Stimulated activated CD8-positive, alpha-beta memory T cell treated with anti-CD3 and anti-CD28 coated beads, Interleukin-15, amount 100 ng/mL, for 24 hours (primary cell): ENCODE data around the gene GSTP1.
"Not testable (repeated sequence)": the region's sequence is repeated elsewhere in the genome, so short reads cannot be mapped to it uniquely, and the experiment has no call there.

ENCODE experiments used
- DNase-seq: peaks from one replicate; pipeline ENCODE4 v3.0.0-alpha.2; 2020; ENCODE audit warnings: low read depth

The GSTP1 gene

GRCh38 chr11:67597458-67597857, 13.8 kb downstream of the GSTP1 start:
- not testable (repeated sequence) for DNase-seq

GRCh38 chr11:67597963-67598362, 14.4 kb downstream of the GSTP1 start:
- not testable (repeated sequence) for DNase-seq

GRCh38 chr11:67599149-67599548, 15.5 kb downstream of the GSTP1 start:
- no peak for DNase-seq

- no peak for DNase-seq
Measured at GRCh38 chr11:67600324-67601029, 16.9 kb downstream of the GSTP1 start.

- no peak for DNase-seq
Measured at GRCh38 chr11:67601098-67601497, 17.5 kb downstream of the GSTP1 start.

GRCh38 chr11:67604119-67604518, 20.5 kb downstream of the GSTP1 start:
- DNase-seq = not testable (repeated sequence)

- no peak for DNase-seq
Measured at GRCh38 chr11:67604815-67605214, 21.2 kb downstream of the GSTP1 start.

GRCh38 chr11:67605231-67606011, 21.8 kb downstream of the GSTP1 start:
- DNase-seq = no peak

- no peak for DNase-seq
Measured at GRCh38 chr11:67606093-67606491, 22.5 kb downstream of the GSTP1 start.

- peak; percentile 88 for DNase-seq
Measured at GRCh38 chr11:67606492-67607295, 23.1 kb downstream of the GSTP1 start, which contains the start of gene NDUFV1. TSS of gene NDUFV1 (plus strand) at chr11:67606936. CDS start at chr11:67607005, 69 bp downstream.

- no peak for DNase-seq
Measured at GRCh38 chr11:67607507-67607906, 23.9 kb downstream of the GSTP1 start.

GRCh38 chr11:67608486-67608885, 24.9 kb downstream of the GSTP1 start:
- no peak for DNase-seq

- DNase-seq = no peak
Measured at GRCh38 chr11:67609316-67609715, 25.7 kb downstream of the GSTP1 start.

GRCh38 chr11:67610302-67610868, 26.8 kb downstream of the GSTP1 start:
- no peak for DNase-seq

GRCh38 chr11:67611165-67611564, 27.6 kb downstream of the GSTP1 start:
- no peak for DNase-seq

GRCh38 chr11:67611704-67612587, 28.3 kb downstream of the GSTP1 start:
- no peak for DNase-seq

- no peak for DNase-seq
Measured at GRCh38 chr11:67612751-67613150, 29.1 kb downstream of the GSTP1 start.

GRCh38 chr11:67613313-67613959, 29.8 kb downstream of the GSTP1 start:
- no peak for DNase-seq

- DNase-seq = peak; percentile 65
Measured at GRCh38 chr11:67613960-67614715, 30.5 kb downstream of the GSTP1 start.
